GM12878 (cell line): ENCODE measurements around the gene COL15A1.

ENCODE experiments used
- CEBPB ChIP-seq, 2 experiments: fragments of 150-350 bp in 1 of 2; IDR thresholded peaks; 2 replicates each; pipeline ENCODE4 v1.6.1; 2012 to 2014; ENCODE audit warnings: low read depth in 2 of 2, low read length in 2 of 2, borderline replicate concordance in 1 of 2, inconsistent platforms in 1 of 2
- CTCF ChIP-seq, 3 experiments: IDR thresholded peaks in 2 of 3; conservative IDR thresholded peaks in 1 of 3; 2 replicates each; pipeline ENCODE4 v1.5.1; 2011; ENCODE audit warnings: low read depth in 3 of 3, low read length in 3 of 3, mild to moderate bottlenecking in 3 of 3, control low read depth in 2 of 3, moderate library complexity in 2 of 3, inconsistent platforms in 1 of 3, mixed read lengths in 1 of 3; ENCODE audit not compliant: control insufficient read depth in 2 of 3, insufficient read depth in 1 of 3; ENCODE audit errors: extremely low read depth in 1 of 3
- EED ChIP-seq: sonication (generic); IDR thresholded peaks from 2 replicates; pipeline ENCODE4 v1.6.1; 2016; ENCODE audit warnings: antibody characterized with exemption, low read depth
- EZH2 ChIP-seq: IDR thresholded peaks from 2 replicates; pipeline ENCODE4 v1.6.1; 2012; ENCODE audit warnings: low read depth, mild to moderate bottlenecking, control low read depth, inconsistent platforms, low read length, borderline replicate concordance; ENCODE audit not compliant: control insufficient read depth

DNA sequence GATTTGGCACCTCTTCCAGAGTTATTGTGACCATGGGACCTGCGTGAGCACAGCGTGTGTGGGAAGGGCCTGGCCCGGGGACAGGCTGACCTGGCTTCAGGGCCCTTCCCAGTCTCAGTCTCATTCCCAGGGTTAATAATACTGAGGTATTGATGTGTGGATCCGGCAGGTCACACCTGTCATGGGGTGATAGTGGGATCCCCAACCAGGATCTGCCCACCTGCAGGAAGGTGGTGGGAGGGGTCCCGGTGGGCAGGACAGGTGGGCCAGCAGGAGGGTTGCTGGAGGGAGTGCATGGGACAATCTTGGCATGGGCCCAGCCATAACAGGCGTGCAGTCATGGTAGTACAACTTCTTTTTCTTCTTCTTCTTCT, 55.4 kb downstream of the COL15A1 start:
- no peak for TF ChIP-seq EZH2
- TF ChIP-seq CTCF (IDR thresholded peaks at IDR 0.05 in 2 of 3, conservative IDR thresholded peaks at IDR 0.05 in 1 of 3; ENCODE audit: control insufficient read depth in 2 of 3, extremely low read depth in 1 of 3, insufficient read depth in 1 of 3, low read depth in 3 of 3, low read length in 3 of 3) = no peak
- TF ChIP-seq EED = no peak
- no peak for TF ChIP-seq CEBPB (IDR thresholded peaks at IDR 0.05; ENCODE audit: borderline replicate concordance in 1 of 2, low read depth in 2 of 2, low read length in 2 of 2)
